ENCODE data around the gene DEPP1.
"Not testable (repeated sequence)": the region's sequence is repeated elsewhere in the genome, so short reads cannot be mapped to it uniquely, and the experiment has no call there.

Gene DEPP1

GRCh38 chr10:44978570-44979280 is at the start of gene DEPP1:
Gene DEPP1 (minus strand): TSS chr10:44978809. CDS start chr10:44978030, 779 bp downstream.
- Histone ChIP-seq H3K36me3 (peaks cover 7 to 23% (median 18%) of the 10 kb centered on the region in 3 donors), H3K9me3 (no peaks in the 10 kb centered on the region)
- intact Hi-C loops (cut with DNase I; ENCODE audit: low total_unique reads), result loop anchor here (10.0 kb wide), 1 partner anchor 104 kb away; no protein-coding TSS in a partner anchor

GRCh38 chr10:45023426-45023825 is 44.8 kb upstream of the DEPP1 start:
- no peaks in the 10 kb centered on the region for H3K27me3 ChIP-seq
- no peak for TF ChIP-seq CTCF (IDR thresholded peaks at IDR 0.05)
- intact Hi-C loops (cut with DNase I; ENCODE audit: low total_unique reads), result no loop called here

More at GRCh38 chr10:44978570-44979280, at the start of gene DEPP1:
- DNase-seq, result peak; percentile 97
- Histone ChIP-seq H3K4me3 (peak within 1 kb of the TSS; percentile 72 to 85), H3K4me1 (peaks cover 11 to 85% (median 71%) of the 10 kb centered on the region in 4 donors), H3K27ac (peak within 1 kb of the TSS; percentile 90 to 96), H3K27me3 (no peaks in the 10 kb centered on the region)
- TF ChIP-seq CTCF (IDR thresholded peaks at IDR 0.05), result peak in 1 of 2 experiments; percentile 32

GRCh38 chr10:45015590-45015989 is 37.0 kb upstream of the DEPP1 start:
- no peaks in the 10 kb centered on the region for H3K4me1 ChIP-seq
- H3K36me3 ChIP-seq, result no peaks in the 10 kb centered on the region
- H3K27me3 ChIP-seq, result no peaks in the 10 kb centered on the region
- H3K9me3 ChIP-seq, result no peaks in the 10 kb centered on the region
- DNase-seq, result no peak
- H3K4me3 ChIP-seq, result no peak overlapping the region
- no peak overlapping the region for H3K27ac ChIP-seq
- no peak for TF ChIP-seq CTCF (IDR thresholded peaks at IDR 0.05)
- intact Hi-C loops (cut with DNase I; ENCODE audit: low total_unique reads), result no loop called here

More at GRCh38 chr10:45023426-45023825, 44.8 kb upstream of the DEPP1 start:
- H3K27ac ChIP-seq, result no peak overlapping the region
- no peak for DNase-seq
- no peaks in the 10 kb centered on the region for H3K9me3 ChIP-seq
- H3K36me3 ChIP-seq, result no peaks in the 10 kb centered on the region
- H3K4me1 ChIP-seq, result no peaks in the 10 kb centered on the region
- no peak overlapping the region for H3K4me3 ChIP-seq

- intact Hi-C loops (cut with DNase I; ENCODE audit: low total_unique reads); H3K27me3 ChIP-seq; H3K36me3 ChIP-seq; H3K4me1 ChIP-seq; H3K9me3 ChIP-seq; DNase-seq; H3K4me3 ChIP-seq; H3K27ac ChIP-seq: not testable (repeated sequence)
These were observed 35.9 kb upstream of the DEPP1 start for GRCh38 chr10:45014557-45014956.

- intact Hi-C loops (cut with DNase I; ENCODE audit: low total_unique reads), result no loop called here
- Histone ChIP-seq H3K4me3 (no peak overlapping the region), H3K27me3 (no peaks in the 10 kb centered on the region), H3K9me3 (no peaks in the 10 kb centered on the region), H3K27ac (no peak overlapping the region), H3K36me3 (peaks cover 0 to 17% (median 12%) of the 10 kb centered on the region in 3 donors), H3K4me1 (no peaks in the 10 kb centered on the region)
- no peak for DNase-seq
- TF ChIP-seq CTCF (IDR thresholded peaks at IDR 0.05), result peak; percentile 74 to 78
These were observed 30.0 kb upstream of the DEPP1 start for GRCh38 chr10:45008524-45009161.

Measured in tibial artery (tissue), 4 donors.